SW480 (cell line): Measurements from ENCODE around the gene CTBS.
"Not testable (repeated sequence)": the region's sequence is repeated elsewhere in the genome, so short reads cannot be mapped to it uniquely, and the experiment has no call there.

Experiments used
- DNase-seq: peaks from one replicate; pipeline ENCODE4 v3.0.0-alpha.2; 2016; ENCODE audit warnings: low spot score

Gene CTBS

DNA sequence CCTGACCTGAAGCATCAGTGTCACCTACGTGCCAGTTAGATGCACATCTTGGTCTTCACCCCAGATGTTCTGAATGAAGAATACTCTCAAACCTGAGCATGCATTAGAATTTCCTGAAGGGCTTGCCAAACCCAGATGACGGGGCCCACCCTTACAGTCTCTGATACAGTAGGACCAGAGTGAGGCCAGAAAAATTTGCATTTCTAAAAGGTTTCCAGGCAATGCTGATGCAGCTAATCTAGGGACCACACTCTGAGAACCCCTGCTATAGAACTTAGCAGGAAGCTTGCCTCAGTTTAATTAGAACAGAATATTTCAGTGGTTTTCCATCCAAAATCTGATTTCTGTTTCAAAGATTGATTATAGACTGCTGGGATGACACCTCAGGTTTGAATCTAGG lies 9.9 kb upstream of the CTBS start:
- DNase-seq, result no peak

DNA sequence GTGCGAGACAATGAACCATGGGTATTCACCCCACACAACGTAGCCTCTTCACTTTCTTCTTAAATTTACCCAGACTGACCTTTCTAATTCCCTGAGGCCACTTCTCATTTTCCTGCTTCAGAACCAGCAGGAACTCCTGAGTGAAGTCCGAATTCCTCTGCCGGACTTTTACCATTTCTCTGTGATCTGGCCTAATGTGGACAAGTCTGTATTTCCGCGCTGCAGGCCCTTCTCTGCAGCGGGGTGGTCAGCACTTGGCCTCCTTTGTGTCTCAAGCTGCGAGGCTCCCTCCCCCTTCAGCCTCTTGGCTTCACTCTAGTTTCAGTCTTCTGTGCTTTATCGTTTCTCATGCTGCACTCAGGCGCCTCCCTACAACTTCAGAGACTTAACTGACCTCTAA lies 9.4 kb upstream of the CTBS start:
- no peak for DNase-seq

DNA sequence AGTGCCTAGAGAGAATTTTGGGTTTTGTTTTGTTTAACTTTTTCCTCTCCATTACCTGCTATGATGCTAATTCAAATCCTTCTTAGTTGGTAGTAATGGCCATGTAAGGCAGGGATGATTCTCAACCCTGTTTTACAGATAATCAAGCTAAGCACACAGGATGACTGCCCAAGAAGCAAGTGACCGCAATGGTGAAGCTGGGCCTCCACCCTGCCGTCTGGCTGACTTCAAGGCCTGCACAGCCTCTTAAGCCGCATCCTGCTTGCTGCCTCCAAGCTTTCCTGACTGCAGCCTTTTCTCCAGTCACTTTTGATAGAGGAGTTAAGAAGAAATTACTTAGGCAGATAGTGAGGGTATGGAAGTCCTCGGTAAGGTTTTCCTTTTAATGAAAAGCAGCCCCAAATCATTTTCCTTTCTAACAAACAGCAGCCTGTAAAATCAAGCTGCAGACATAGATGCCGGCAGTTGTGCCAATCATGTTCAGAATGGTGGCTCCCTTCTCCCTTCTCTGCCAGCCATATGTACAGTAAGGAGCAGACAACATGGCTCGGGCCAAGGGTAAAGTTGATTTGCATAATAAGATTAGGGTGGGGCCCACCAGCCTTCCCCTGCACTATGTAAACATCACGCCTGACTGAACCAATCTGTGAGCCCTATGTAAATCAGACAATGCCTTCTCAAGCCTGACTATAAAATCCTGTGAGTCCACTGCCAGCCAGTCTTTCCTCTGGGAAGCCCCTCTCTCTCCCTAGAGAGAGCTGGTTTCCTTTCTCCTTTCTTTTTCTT lies 8.8 kb upstream of the CTBS start:
- DNase-seq, result peak; percentile 4

DNA sequence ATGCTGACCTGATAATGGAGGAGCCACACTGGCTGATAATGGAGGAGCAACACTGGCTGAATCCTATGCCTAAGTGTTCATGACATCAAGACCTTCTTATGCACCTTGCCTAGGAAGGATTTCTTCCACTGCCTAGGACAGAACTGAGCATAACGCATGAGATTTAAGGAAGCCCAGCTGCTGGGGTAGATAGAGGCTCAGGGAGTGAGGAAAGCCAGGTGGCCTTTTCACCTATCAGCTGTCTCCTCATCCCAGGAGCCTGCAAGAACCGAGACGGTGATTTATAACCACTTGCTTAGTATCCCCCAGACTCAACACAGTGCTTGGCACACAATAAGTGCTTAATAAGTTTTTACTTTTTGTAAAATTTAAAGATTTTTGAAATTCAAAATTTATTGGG lies 7.4 kb upstream of the CTBS start:
- DNase-seq, result no peak

DNA sequence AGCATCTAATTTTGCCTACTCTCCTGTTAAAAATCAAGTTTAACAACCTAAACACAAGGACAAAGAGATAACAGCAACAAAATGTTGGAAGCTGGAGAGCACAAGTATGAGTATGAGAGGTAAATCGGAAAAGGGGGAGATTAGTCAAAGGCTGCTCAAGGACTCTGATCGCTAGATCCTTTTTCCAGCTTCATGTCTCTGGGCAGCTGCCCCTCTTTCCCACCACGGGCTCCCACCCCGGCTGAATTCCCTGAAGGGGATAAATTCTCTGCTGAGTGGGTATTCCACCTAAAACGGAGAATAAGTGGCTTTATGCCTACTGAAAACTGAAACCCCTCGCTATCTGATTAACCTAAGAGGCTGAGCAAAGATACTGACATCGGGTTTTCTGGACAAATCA lies 696 bp upstream of the CTBS start:
- DNase-seq, result no peak

DNA sequence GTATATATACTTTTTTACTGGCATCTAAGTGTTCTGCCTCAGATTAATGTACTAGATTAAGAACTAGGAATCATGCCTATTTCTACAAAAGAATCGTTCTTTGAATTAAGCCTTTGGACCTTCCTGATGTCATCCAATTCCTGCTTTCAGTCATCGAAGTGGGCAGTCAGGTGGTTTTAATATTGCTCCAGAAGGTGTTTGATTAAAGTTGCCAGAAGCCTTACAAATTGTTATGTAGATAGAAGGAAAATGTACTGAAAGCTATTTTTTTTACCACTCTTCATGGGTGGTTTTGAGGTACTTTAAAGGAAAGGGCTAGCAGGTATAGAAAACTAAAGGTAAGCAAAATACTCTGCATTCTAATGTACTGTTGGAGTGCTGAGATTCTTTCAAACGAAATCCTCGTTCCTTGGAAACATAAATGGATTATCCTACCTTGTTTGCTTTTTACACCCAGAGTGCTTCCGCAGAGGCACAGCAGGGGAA lies 716 bp downstream of the CTBS start:
- DNase-seq, result no peak

DNA sequence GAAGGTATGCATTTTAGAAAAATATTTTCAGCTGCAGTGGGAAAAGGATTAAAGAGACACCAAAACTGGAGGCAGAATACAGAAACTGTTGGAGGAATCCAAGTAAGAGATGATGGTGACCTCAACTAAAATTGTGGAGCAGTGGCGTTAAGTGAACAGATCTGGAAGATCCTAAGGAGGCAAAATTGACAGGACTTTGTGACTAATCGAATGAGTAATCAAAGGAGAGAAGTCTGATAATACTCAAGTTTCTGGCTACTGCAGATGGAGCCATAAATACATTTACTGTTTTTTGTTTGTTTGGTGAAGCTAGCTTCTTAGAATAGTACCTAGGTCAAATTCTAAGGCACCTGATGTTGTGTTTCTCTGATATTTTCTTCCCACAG lies 3.1 kb downstream of the CTBS start:
- no peak for DNase-seq

DNA sequence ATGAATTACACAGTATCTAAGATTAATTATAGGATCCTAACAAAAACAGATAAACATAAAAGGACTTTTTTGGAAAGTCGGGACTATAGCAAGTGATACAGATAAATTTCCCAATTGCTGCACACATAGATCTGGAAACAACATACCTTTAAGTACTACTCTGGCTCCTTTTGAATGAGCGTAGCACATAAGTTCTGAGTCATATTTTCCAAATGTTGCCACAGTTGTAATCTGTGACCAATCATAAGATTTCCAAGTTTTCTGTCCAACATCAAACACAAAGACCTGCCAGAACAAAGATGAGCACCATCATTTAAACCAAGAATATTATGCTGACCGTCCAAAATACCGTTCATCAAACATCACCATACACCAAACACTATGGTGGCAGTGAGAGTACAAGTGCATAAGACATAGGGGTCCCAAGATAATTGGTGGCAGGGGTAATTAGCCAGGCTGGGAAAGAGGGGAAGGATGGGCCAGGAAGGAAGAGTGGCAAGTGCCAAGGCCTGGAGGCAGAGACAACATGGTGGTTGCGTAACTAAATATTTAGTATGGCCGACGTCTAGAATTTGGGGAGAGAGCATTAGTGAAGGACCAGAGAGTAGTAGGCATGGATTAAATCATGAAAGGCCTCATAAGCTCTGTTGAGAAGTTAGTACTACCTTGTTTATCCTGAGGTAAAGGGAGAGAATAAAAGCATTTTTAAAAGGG lies 3.6 kb downstream of the CTBS start:
- no peak for DNase-seq

DNA sequence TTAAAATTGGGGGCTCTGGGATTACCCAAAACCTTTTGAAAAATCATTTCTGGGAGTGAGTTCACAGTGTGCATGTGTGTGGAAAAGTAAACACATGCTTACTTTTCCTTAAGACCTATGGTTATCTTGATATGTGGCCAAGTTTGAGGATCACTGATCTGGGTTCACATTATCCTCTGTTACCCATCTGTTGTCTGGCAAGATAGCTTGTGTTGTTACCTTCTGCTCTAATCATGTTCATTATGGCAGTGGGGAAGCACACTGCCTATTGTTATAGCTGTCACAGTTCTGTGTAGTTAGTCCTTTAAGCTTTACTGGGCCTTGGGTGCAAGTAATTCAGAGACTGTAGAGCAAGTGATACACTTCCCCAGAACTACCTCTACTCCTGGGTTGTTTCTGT lies 5.0 kb downstream of the CTBS start:
- DNase-seq, result no peak

DNA sequence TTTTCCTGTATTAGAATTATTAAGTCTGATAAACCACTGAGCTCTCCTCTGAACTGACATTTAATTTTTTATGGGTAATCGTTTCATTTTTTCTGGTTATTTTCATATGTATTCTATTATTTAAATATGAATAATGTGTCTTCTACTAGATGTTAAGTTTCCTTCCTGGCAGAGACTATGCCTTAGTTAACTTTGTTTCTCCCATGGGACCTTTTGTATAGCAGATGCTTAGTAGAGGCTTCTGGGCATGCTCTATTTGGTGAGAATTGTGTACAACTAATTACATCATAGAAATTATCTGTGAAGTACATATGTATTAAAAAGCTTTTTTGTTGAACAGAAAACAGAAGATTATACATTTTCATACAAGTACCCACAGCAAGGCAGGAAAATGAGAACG lies 23.4 kb downstream of the CTBS start:
- DNase-seq, result no peak

DNA sequence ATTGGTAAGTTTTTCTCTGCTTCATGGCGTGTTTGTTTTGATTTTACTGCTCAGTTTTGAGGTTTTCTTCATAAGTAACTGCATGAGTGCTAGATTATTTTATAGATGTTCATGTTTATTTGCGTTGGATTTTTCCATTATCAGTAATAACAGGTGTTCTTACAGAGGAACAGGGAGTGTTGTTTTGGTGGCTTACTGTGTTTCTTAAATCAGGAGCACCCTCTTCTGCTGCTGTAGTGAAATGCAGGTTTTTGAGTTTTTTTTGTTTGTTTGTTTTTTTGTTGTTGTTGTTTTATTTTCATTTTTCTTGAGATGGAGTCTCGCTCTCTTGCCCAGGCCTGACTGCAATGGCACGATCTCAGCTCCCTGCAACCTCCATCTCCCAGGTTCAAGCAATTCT lies 32.6 kb downstream of the CTBS start:
- DNase-seq, result peak; percentile 22

DNA sequence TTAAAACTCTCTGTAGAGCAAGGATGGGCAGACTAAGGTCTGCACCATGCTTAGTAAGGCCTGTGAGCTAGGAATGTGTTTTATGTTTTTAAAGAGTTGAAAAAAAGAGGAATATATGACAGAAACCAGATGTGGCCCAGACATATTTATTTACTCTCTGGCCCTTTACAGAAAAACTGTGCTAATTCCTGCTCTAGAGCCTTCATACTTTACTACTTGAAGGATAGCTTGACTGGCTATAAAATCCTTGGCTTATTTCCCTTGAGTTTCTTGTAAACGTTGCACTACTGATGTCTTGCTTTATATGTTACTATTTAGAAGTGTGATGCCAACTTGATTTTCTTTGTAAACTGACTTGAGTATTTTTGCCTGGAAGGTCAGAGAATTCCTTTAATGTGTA lies 33.5 kb downstream of the CTBS start:
- DNase-seq, result no peak

DNA sequence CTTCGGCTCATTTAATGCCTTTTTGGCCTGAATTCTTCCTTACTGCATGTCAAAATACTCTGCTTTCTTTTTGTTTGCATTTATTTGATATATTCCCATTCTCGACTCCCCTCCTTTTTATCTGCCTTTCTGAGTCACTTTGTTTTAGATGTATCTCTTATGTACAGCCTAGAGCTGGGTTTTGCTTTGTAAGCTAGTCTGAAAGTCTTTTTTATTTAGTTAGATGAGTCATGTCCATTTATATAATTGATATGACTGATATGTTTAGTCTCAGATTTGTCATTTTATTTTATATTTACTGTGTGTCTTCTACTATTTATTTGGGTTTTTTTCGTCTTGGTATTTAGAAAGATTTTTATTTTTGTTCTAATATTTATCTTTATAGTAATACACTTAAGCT lies 34.3 kb downstream of the CTBS start:
- DNase-seq, result peak; percentile 7

DNA sequence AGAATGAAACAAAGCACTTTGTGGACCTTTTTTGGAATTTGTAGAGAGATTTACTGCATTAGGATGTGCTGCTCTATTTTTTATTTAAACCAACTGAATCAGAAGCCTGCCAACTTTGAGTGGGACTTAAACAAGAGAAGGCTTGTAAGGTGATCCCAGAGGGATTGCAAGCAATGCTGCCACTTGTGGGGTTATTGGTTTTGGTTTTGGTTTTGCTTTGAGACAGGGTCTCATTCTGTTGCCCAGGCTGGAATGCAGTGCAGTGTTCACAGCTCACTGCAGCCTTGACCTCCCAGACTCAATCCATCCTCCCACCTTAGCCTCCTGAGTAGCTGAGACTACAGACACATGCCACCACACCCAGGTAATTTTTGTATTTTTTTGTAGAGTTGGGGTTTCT lies 35.6 kb downstream of the CTBS start:
- DNase-seq, result no peak

DNA sequence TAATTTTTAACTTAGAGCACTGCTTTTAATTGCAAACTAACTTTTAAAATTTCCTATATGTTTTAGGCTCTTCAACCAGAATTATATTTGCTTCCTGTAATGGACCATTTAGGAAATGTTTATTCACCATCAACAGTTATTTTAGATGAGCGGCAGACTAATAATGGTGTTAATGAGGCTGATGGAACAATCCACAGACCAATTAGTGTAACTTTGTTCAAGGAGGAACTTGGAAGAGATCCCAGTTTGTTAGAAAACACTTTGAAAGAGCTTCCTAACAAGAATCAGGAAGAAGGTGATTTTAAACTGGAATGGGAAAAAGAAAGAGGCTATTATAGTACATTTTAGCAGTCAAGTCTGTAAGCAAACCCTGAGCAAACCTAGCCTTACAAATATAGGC lies 48.5 kb downstream of the CTBS start:
- DNase-seq, result no peak

DNA sequence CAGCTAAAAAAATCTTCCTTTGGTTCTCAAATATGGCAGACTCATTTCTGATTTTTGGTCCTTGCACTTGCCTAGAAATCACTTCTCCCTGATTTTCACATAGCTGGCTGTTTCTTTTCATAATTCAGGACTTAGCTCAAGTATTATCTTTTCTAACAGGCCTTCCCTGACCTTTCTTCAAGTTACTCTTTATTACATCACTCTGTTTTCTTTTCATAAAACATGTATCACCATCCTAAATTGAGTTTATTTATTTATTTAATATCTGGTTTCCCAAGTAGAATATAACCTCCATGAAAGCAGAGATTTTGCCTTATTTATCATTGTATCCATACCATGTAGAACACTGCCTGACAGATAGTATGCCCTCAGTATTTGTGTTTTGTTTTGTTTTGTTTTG lies 49.6 kb downstream of the CTBS start:
- no peak for DNase-seq

DNA sequence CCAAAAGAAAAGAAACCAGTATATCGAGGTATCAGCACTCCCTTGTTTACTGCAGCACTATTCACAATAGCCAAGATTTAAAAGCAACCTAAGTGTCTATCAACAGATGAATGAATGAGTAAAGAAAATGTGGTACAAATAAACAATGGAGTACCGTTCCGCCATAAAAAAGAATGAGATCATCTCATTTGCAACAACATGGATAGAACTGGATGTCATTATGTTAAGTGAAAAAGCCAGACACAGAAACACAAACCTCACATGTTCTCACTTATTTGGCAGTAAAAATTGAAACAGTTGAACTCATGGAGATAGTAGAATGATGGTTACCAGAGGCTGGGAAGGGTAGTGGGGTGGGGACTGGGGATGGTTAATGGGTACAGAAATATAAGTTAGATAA lies 63.6 kb downstream of the CTBS start:
- DNase-seq, result no peak

DNA sequence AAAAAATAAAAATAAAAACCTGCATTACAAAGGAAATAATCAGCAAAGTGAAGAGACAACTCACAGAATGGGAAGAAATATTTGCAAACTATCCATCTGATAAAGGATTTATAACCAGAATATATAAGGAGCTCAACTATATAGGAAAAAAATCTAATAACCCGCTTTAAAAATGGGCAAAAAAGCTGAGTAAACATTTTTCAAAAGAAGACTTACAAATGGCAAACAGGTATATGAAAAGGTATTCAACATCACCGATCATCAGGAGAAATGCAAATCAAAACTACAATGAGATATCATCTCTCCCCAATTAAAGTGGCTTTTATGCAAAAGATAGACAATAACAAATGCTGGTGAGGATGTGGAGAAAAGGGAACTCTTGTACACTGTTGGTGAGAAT lies 64.1 kb downstream of the CTBS start:
- no peak for DNase-seq

DNA sequence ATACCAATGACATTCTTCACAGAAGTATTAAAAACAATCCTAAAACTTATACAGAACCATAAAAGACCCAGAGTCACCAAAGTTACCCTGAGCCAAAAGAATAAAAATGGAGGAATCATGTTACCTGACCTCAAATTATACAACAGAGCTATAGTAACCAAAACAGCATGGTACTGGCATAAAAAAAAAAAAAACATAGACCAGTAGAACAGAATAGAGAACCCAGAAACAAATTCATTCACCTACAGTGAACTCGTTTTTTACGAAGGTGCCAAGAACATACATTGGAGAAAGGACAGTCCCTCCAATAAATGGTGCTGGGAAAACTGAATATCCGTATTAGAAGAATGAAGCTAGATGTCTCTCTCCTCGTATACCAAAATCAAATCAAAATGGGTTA lies 65.2 kb downstream of the CTBS start:
- no peak for DNase-seq

DNA sequence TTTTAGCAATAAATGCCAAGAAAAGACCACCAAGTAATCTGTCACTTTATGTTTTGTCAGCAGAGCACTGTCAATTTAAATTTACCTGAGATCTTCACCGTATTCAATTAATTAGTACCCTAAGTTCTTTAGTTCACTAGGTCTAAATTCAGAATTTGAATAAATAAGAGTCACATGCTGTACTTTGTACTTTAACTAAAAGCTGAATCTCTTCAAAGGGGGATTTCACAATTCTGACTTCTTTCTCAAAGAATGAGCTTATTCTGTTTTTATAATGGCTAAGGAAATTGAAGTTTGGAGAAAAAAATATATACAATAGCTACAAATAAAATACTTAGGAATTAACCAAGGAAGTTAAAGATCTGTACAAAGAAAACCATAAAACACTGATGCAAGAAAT lies 65.7 kb downstream of the CTBS start:
- DNase-seq, result no peak

DNA sequence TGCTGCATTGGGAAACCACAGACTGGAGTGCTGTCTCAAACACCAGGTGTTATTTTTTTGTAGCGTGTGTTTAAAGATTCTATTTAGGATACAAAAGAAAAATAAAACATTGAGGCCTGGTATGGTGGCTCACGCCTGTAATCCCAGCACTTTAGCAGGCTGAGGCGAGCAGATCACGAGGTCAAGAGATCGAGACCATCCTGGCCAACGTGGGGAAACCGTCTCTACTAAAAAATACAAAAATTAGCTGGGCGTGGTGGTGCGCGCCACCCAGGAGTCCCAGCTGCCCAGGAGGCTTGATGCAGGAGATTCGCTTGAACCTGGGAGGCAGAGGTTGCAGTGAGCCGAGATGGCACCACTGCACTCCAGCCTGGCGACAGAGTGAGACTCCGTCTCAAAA lies 66.4 kb downstream of the CTBS start:
- not testable (repeated sequence) for DNase-seq

DNA sequence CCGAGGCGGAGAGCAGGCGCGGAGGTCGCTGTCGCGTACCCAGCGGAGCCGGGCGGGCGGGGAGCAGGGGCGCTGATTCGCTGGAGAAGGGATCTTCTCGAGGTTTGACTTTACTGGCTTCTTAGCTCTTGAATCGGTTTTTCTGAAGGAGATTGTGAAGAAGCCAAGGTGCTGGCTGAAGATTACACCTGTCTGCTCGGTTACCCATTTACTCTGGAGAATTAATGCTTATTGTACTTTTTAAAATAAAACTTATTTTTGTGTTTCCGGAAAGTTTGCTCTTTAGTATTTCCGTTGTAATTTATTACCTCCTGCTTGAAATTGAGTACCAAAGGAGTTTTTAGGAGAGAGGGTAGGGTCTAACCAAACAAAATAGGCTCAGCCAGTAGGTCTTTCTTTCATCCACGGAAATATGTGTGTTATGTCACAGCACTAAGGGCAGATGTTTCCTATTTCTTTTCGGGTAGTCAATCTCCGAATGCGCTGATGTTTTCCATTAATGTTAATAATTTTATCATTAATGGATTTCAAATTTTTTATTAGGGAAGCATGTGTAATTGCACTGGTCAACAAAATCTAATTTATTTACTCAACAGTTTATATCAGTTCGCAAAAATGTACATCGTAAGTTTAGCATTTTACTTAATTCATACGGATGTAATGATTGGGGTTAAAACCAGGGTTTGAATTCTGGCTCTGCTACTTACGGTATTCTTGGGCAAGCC lies 67.3 kb downstream of the CTBS start:
- no peak for DNase-seq
